ENCODE results near the gene AGAP2. TPM values are rescaled to one million over a fixed set of nuclear protein-coding genes. Genes with fewer than 3 reads are reported as not detected.

AGAP2 gene
- total RNA-seq, 2 experiments from 2014 or later: 26.7 to 28.0 TPM

- no peaks in the 10 kb centered on the region for H3K27me3 Mint-ChIP-seq (ENCODE audit: low read depth)
- no peak overlapping the region for H3K4me3 Mint-ChIP-seq
- intact Hi-C loops (cut with micrococcal nuclease): no loop called here
- CTCF ChIA-PET: interaction anchor here (0.8 kb wide), 1 partner anchor 9 kb away, joined by 4 read pairs; no protein-coding TSS in a partner anchor
- DNase-seq: no peak
- H3K36me3 Mint-ChIP-seq (ENCODE audit: low read depth): peaks cover 36% of the 10 kb centered on the region
- H3K27ac Mint-ChIP-seq: no peak overlapping the region
- peaks cover 6% of the 10 kb centered on the region for H3K4me1 Mint-ChIP-seq (ENCODE audit: low read depth)
- no peaks in the 10 kb centered on the region for H3K9me3 Mint-ChIP-seq
Observed at GRCh38 chr12:57732270-57732669, 6.3 kb downstream of the AGAP2 start.

GRCh38 chr12:57731411-57732080 lies 7.0 kb downstream of the AGAP2 start:
- intact Hi-C loops (cut with micrococcal nuclease): no loop called here
- H3K9me3 Mint-ChIP-seq: no peaks in the 10 kb centered on the region
- CTCF ChIA-PET: interaction anchor here (0.7 to 0.9 kb wide), 3 partner anchors 10 to 28 kb away, joined by 4 read pairs; no protein-coding TSS in a partner anchor
- peaks cover 36% of the 10 kb centered on the region for H3K36me3 Mint-ChIP-seq (ENCODE audit: low read depth)
- H3K27me3 Mint-ChIP-seq (ENCODE audit: low read depth): no peaks in the 10 kb centered on the region
- H3K4me3 Mint-ChIP-seq: no peak overlapping the region
- no peak overlapping the region for H3K27ac Mint-ChIP-seq
- peaks cover 2% of the 10 kb centered on the region for H3K4me1 Mint-ChIP-seq (ENCODE audit: low read depth)
- DNase-seq: no peak

DNA sequence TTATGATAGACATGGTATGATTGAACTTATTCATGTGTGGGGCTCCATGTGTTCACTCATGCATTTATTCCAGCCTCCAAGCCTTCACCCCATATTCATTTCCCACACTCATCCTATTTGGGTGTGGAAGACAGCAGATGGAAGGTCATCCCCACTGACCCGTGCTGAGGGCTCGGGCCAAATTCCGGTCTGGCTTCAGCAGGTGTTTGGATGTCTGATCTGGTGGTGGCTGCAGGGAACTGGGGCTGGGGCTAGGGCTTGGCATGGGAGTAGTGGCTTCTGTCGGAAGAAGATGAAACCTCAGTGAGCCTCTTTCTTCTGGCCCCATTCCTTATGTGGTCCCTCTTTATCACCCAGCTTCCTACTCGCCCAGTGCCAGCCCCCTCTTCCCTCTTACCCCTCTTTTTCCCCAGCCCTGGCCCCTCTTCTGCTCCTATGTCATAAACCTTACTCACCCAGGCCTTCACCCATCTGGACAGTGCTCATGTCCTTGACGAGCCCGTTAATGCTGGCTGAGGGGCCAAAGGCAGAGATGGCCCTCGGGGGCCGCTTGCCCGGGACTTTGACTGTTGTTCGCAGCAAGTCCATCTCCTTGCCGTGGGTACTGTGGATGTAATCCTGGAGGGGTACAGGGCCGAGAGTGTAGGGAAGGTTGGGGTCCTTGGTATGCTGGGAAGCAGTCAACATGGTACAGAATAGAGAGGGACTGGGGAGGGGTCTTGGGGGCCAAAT lies 8.0 kb downstream of the AGAP2 start:
- no peaks in the 10 kb centered on the region for H3K4me1 Mint-ChIP-seq (ENCODE audit: low read depth)
- intact Hi-C loops (cut with micrococcal nuclease): no loop called here
- no peak overlapping the region for H3K4me3 Mint-ChIP-seq
- no peaks in the 10 kb centered on the region for H3K9me3 Mint-ChIP-seq
- peaks cover 40% of the 10 kb centered on the region for H3K36me3 Mint-ChIP-seq (ENCODE audit: low read depth)
- CTCF ChIA-PET: interaction anchor here (1.8 kb wide), 1 partner anchor 149 kb away, joined by 4 read pairs; no protein-coding TSS in a partner anchor
- no peak for DNase-seq
- H3K27ac Mint-ChIP-seq: no peak overlapping the region
- no peaks in the 10 kb centered on the region for H3K27me3 Mint-ChIP-seq (ENCODE audit: low read depth)

DNA sequence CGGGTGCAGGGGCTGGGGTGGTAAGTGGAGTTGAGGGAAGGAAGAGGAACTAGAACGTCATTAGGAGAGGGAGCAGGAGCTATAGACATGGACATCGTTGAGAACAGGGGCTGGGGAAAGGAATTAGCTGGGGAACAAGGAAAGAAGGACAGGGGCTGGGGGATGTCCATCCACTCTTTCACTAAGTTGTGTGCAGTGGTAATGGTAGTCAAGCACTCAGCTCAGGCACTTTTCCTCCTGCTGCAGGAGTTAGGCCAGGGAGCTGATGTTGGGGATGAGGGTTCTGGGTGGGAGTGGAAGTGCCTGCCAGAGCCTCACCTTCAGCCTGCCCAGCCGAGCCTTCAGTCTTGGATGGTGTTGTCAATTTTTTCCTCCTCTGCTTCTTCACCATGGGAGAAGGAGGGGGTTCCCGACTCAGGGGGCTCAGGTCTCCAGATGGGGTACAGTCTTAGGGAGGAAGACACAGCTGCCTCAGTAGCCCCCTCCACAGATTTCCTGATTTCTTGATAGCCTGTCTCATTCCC lies 9.2 kb downstream of the AGAP2 start:
- H3K27me3 Mint-ChIP-seq (ENCODE audit: low read depth): no peaks in the 10 kb centered on the region
- CTCF ChIA-PET: interaction anchor here (1.2 to 1.9 kb wide), 3 partner anchors 12 to 148 kb away, joined by 3 to 7 read pairs (median 4); no protein-coding TSS in a partner anchor
- intact Hi-C loops (cut with micrococcal nuclease): no loop called here
- no peaks in the 10 kb centered on the region for H3K9me3 Mint-ChIP-seq
- peaks cover 38% of the 10 kb centered on the region for H3K36me3 Mint-ChIP-seq (ENCODE audit: low read depth)
- no peaks in the 10 kb centered on the region for H3K4me1 Mint-ChIP-seq (ENCODE audit: low read depth)
- no peak overlapping the region for H3K4me3 Mint-ChIP-seq
- no peak for DNase-seq
- H3K27ac Mint-ChIP-seq: no peak overlapping the region

- H3K36me3 Mint-ChIP-seq (ENCODE audit: low read depth): peaks cover 33% of the 10 kb centered on the region
- no peak overlapping the region for H3K27ac Mint-ChIP-seq
- no peak for DNase-seq
- intact Hi-C loops (cut with micrococcal nuclease): no loop called here
- no peaks in the 10 kb centered on the region for H3K4me1 Mint-ChIP-seq (ENCODE audit: low read depth)
- H3K27me3 Mint-ChIP-seq (ENCODE audit: low read depth): no peaks in the 10 kb centered on the region
- H3K9me3 Mint-ChIP-seq: no peaks in the 10 kb centered on the region
- H3K4me3 Mint-ChIP-seq: no peak overlapping the region
- CTCF ChIA-PET: interaction anchor here (1.0 to 1.9 kb wide), 2 partner anchors 13 to 16 kb away, joined by 3 to 7 read pairs; partner anchors contain the start of gene TSPAN31
Observed at GRCh38 chr12:57727758-57728395, 10.7 kb downstream of the AGAP2 start.

- no peaks in the 10 kb centered on the region for H3K27me3 Mint-ChIP-seq (ENCODE audit: low read depth)
- intact Hi-C loops (cut with micrococcal nuclease): no loop called here
- H3K36me3 Mint-ChIP-seq (ENCODE audit: low read depth): peaks cover 28% of the 10 kb centered on the region
- H3K27ac Mint-ChIP-seq: no peak overlapping the region
- no peaks in the 10 kb centered on the region for H3K4me1 Mint-ChIP-seq (ENCODE audit: low read depth)
- no peak for DNase-seq
- CTCF ChIA-PET: interaction anchor here (1.4 to 1.5 kb wide), 2 partner anchors 10 to 17 kb away, joined by 4 read pairs; partner anchors contain the start of gene TSPAN31
- H3K9me3 Mint-ChIP-seq: no peaks in the 10 kb centered on the region
- H3K4me3 Mint-ChIP-seq: no peak overlapping the region
Observed at GRCh38 chr12:57726884-57727757, 11.4 kb downstream of the AGAP2 start.

GRCh38 chr12:57726151-57726883 lies 12.2 kb downstream of the AGAP2 start:
- intact Hi-C loops (cut with micrococcal nuclease): no loop called here
- H3K27me3 Mint-ChIP-seq (ENCODE audit: low read depth): no peaks in the 10 kb centered on the region
- H3K4me3 Mint-ChIP-seq: no peak overlapping the region
- peaks cover 27% of the 10 kb centered on the region for H3K36me3 Mint-ChIP-seq (ENCODE audit: low read depth)
- H3K4me1 Mint-ChIP-seq (ENCODE audit: low read depth): no peaks in the 10 kb centered on the region
- no peak overlapping the region for H3K27ac Mint-ChIP-seq
- DNase-seq: no peak
- H3K9me3 Mint-ChIP-seq: no peaks in the 10 kb centered on the region
- CTCF ChIA-PET: interaction anchor here (1.4 to 1.5 kb wide), 2 partner anchors 10 to 18 kb away, joined by 4 read pairs; partner anchors contain the start of gene TSPAN31

- peaks cover 27% of the 10 kb centered on the region for H3K36me3 Mint-ChIP-seq (ENCODE audit: low read depth)
Observed at GRCh38 chr12:57725851-57726150, 12.7 kb downstream of the AGAP2 start.

GRCh38 chr12:57724936-57725740 lies 13.4 kb downstream of the AGAP2 start:
- H3K4me3 Mint-ChIP-seq: no peak overlapping the region
- intact Hi-C loops (cut with micrococcal nuclease): no loop called here
- H3K4me1 Mint-ChIP-seq (ENCODE audit: low read depth): no peaks in the 10 kb centered on the region
- H3K27me3 Mint-ChIP-seq (ENCODE audit: low read depth): no peaks in the 10 kb centered on the region
- CTCF ChIA-PET: interaction anchor here (0.9 to 1.5 kb wide), 4 partner anchors 8 to 98 kb away, joined by 3 to 5 read pairs (median 3); no protein-coding TSS in a partner anchor
- no peaks in the 10 kb centered on the region for H3K9me3 Mint-ChIP-seq
- peak overlapping the region; percentile 0 for H3K27ac Mint-ChIP-seq
- H3K36me3 Mint-ChIP-seq (ENCODE audit: low read depth): peaks cover 26% of the 10 kb centered on the region
- DNase-seq: no peak

More at GRCh38 chr12:57725851-57726150, 12.7 kb downstream of the AGAP2 start:
- no peak for DNase-seq
- Mint-ChIP-seq H3K9me3 (no peaks in the 10 kb centered on the region), H3K27me3 (ENCODE audit: low read depth) (no peaks in the 10 kb centered on the region), H3K27ac (no peak overlapping the region), H3K4me3 (no peak overlapping the region), H3K4me1 (ENCODE audit: low read depth) (no peaks in the 10 kb centered on the region)
- intact Hi-C loops (cut with micrococcal nuclease): no loop called here
- CTCF ChIA-PET: interaction anchor here (1.0 to 1.5 kb wide), 3 partner anchors 9 to 19 kb away, joined by 3 to 4 read pairs (median 4); partner anchors contain the start of gene TSPAN31

DNA sequence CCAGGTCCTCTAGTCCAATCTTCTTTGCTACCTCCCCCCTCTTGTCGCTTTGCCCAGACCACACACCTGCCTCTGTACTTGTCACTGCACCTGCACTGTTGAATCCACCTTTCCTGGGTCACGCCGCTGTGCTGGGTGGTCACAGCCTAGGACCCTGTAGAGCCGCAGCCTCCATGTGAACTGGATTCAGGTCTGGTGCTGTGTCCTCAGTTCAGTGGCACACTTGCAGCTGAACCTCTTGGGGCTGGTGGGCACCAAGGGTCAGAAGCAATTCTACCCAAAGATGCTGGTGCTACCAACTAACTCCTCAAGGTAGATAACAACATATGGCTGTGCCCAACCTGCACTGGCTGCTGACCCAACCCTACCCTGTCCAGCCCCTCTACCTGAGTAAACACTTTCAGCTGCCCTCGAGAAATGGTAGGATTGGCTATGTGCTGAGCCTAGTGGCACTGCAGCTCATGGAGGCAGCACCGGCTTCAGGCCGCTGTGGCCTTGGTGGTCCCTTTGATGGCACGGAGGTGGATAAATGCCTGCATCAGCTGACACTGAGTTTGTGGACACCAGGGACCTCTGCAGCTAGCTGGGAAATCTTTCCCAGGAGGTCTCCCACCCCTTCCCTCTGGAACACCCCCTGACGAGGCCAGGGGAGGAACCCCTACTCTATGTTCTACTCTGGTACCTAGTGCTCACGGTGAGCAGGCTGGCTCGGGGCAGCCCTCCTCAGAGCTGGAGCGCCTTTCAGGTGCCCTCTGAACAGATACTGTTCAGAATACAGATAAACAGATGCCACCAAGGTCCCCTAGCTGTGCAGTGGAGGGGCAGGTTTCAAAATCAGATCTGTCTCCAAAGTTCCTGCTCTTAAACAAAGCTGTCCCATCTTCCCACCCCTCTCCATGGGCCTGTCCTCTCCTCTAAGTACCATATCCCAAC lies 14.3 kb downstream of the AGAP2 start:
- Mint-ChIP-seq H3K27ac (peak overlapping the region; percentile 0), H3K4me1 (ENCODE audit: low read depth) (no peaks in the 10 kb centered on the region)

More for the DNA sequence above, 14.3 kb downstream of the AGAP2 start:
- Mint-ChIP-seq H3K9me3 (no peaks in the 10 kb centered on the region), H3K4me3 (no peak overlapping the region), H3K36me3 (ENCODE audit: low read depth) (peaks cover 25% of the 10 kb centered on the region), H3K27me3 (ENCODE audit: low read depth) (no peaks in the 10 kb centered on the region)
- DNase-seq: no peak
- CTCF ChIA-PET: interaction anchor here (0.9 to 1.5 kb wide), 3 partner anchors 9 to 97 kb away, joined by 3 to 5 read pairs (median 3); no protein-coding TSS in a partner anchor
- intact Hi-C loops (cut with micrococcal nuclease): no loop called here
